GM23248 (cell line): ENCODE results near the gene WDSUB1. TPM values are rescaled to one million over a fixed set of nuclear protein-coding genes. Genes with fewer than 3 reads are reported as not detected.

Source experiments
- DNase-seq: peaks from one replicate; pipeline ENCODE4 v3.0.0-alpha.2; 2015
- H2AFZ ChIP-seq: fragments of 200-600 bp; sonication (generic); 2 replicates; pipeline ENCODE4 v1.6.1; 2016; ENCODE audit warnings: antibody characterized with exemption
- H3F3A ChIP-seq: fragments of 200-600 bp; sonication (generic); 2 replicates; pipeline ENCODE4 v1.6.1; 2016; ENCODE audit warnings: mild to moderate bottlenecking, antibody characterized with exemption, mixed run types; ENCODE audit not compliant: insufficient read depth
- H3K27ac ChIP-seq: fragments of 200-600 bp; sonication (generic); 2 replicates; pipeline ENCODE4 v1.5.1; 2016; ENCODE audit warnings: mild to moderate bottlenecking
- H3K27me3 ChIP-seq: fragments of 200-600 bp; sonication (generic); replicated peaks from 2 replicates; pipeline ENCODE4 v1.6.1; 2016; ENCODE audit warnings: mild to moderate bottlenecking; ENCODE audit not compliant: insufficient read depth
- H3K36me3 ChIP-seq: fragments of 200-600 bp; sonication (generic); 2 replicates; pipeline ENCODE4 v1.6.1; 2016; ENCODE audit warnings: low read depth, mild to moderate bottlenecking
- H3K4me1 ChIP-seq: fragments of 200-600 bp; sonication (generic); 2 replicates; pipeline ENCODE4 v1.6.1; 2016; ENCODE audit warnings: mild to moderate bottlenecking; ENCODE audit not compliant: insufficient read depth
- H3K4me2 ChIP-seq: fragments of 200-600 bp; sonication (generic); one replicate; pipeline ENCODE4 v1.6.1; 2016; ENCODE audit warnings: mild to moderate bottlenecking; ENCODE audit not compliant: unreplicated experiment
- H3K4me3 ChIP-seq: fragments of 200-600 bp; sonication (generic); 2 replicates; pipeline ENCODE4 v1.5.1; 2016; ENCODE audit warnings: mild to moderate bottlenecking
- H3K79me2 ChIP-seq: fragments of 200-600 bp; sonication (generic); 2 replicates; pipeline ENCODE4 v1.6.1; 2016; ENCODE audit warnings: mild to moderate bottlenecking; ENCODE audit not compliant: insufficient read depth
- H3K9ac ChIP-seq: fragments of 200-600 bp; sonication (generic); 2 replicates; pipeline ENCODE4 v1.6.1; 2016; ENCODE audit warnings: mild to moderate bottlenecking
- H3K9me2 ChIP-seq: fragments of 200-600 bp; sonication (generic); 2 replicates; pipeline ENCODE4 v1.6.1; 2016; ENCODE audit warnings: mixed run types, mild to moderate bottlenecking, moderate library complexity; ENCODE audit not compliant: insufficient read depth
- H3K9me3 ChIP-seq: fragments of 200-600 bp; sonication (generic); one replicate; pipeline ENCODE4 v1.6.1; 2017; ENCODE audit warnings: low read depth
- H4K20me1 ChIP-seq: fragments of 200-600 bp; sonication (generic); 2 replicates; pipeline ENCODE4 v1.6.0; 2016; ENCODE audit not compliant: insufficient read depth
- EZH2 ChIP-seq: fragments of 200-600 bp; sonication (generic); IDR thresholded peaks from 2 replicates; pipeline ENCODE4 v1.6.1; 2018; ENCODE audit warnings: antibody characterized with exemption, mild to moderate bottlenecking; ENCODE audit not compliant: insufficient read depth, poor library complexity, severe bottlenecking
- EZH2phosphoT487 ChIP-seq: fragments of 200-600 bp; sonication (generic); IDR thresholded peaks from 2 replicates; pipeline ENCODE4 v1.6.1; 2018; ENCODE audit warnings: antibody characterized with exemption, moderate library complexity, mild to moderate bottlenecking, low read depth; ENCODE audit not compliant: insufficient read depth
- WGBS, 2 experiments: methylation state at CpG; one replicate each; pipeline ENCODE4 v1.1.6; 2015 to 2017; ENCODE audit warnings: low lambda C conversion rate in 2 of 2, low coverage in 1 of 2; ENCODE audit errors: missing lambda C conversion rate in 2 of 2; 5-methylcytosine and 5-hydroxymethylcytosine counted together
- in situ Hi-C: fragments of 300-500 bp; cut with MboI; formaldehyde crosslinking; loops from 2 replicates; pipeline ENCODE4 v1.15.0; 2020
- polyA plus RNA-seq: library from polyadenylated mRNA; unstranded; fragments of >200 nt; fragmentation: Nextera tagmentation; extraction: Ambion mirVana; gene quantifications from 2 replicates; pipeline ENCODE4 v1.2.1, GENCODE V29; 2016
- total RNA-seq: library from RNA; depleted of rRNA; stranded (reverse); fragments of >200 nt; shearing (Covaris generic); gene quantifications from 2 replicates; pipeline ENCODE4 v1.2.3, GENCODE V29; 2014

The WDSUB1 gene
- total and polyA plus RNA-seq, 2 experiments from 2014 or later, result 6.7 to 8.4 TPM

GRCh38 chr2:159204381-159205144 is 81.9 kb downstream of the WDSUB1 start:
- no peaks in the 10 kb centered on the region for H3K9me3 ChIP-seq
- no peak for DNase-seq
- H3K9me2 ChIP-seq, result no peaks in the 10 kb centered on the region
- no peaks in the 10 kb centered on the region; the same call in 1 of the 2 replicates for H3K36me3 ChIP-seq
- H3K27me3 ChIP-seq, result no peaks in the 10 kb centered on the region
- peaks cover 36% of the 10 kb centered on the region for H3F3A ChIP-seq
- H3K79me2 ChIP-seq, result no peaks in the 10 kb centered on the region
- H2AFZ ChIP-seq, result no peak overlapping the region
- H4K20me1 ChIP-seq, result no peaks in the 10 kb centered on the region
- H3K4me3 ChIP-seq, result no peak overlapping the region
- no peak overlapping the region for H3K9ac ChIP-seq
- in situ Hi-C loops, result no loop called here
- TF ChIP-seq EZH2 (no peak), EZH2phosphoT487 (no peak)
- no peak overlapping the region for H3K4me2 ChIP-seq
- peaks cover 19% of the 10 kb centered on the region for H3K4me1 ChIP-seq
- WGBS, 2 experiments, result 92 to 93% methylated on average over 15 of the region's 15 CpGs
- H3K27ac ChIP-seq, result no peak overlapping the region

- peak; percentile 99 for DNase-seq
- Histone ChIP-seq H3K36me3 (peaks cover 14% of the 10 kb centered on the region; the same call in 1 of the 2 replicates), H3K9ac (peak overlapping the region; percentile 41), H3K4me3 (peak overlapping the region; percentile 28; the same call in 1 of the 2 replicates), H3K79me2 (no peaks in the 10 kb centered on the region), H3K9me3 (no peaks in the 10 kb centered on the region), H3K27me3 (no peaks in the 10 kb centered on the region), H3K4me1 (peaks cover 19% of the 10 kb centered on the region), H3F3A (peaks cover 39% of the 10 kb centered on the region), H4K20me1 (no peaks in the 10 kb centered on the region), H3K9me2 (no peaks in the 10 kb centered on the region), H3K4me2 (peak overlapping the region; percentile 66), H3K27ac (peak overlapping the region; percentile 76), H2AFZ (no peak overlapping the region)
- no peak for TF ChIP-seq EZH2
- TF ChIP-seq EZH2phosphoT487, result no peak
- 0% methylated on average over 4 of the region's 4 CpGs for WGBS, 2 experiments
- in situ Hi-C loops, result no loop called here
These were observed 83.9 kb downstream of the WDSUB1 start for GRCh38 chr2:159202568-159203071.

- TF ChIP-seq EZH2phosphoT487, result no peak
- no peak for TF ChIP-seq EZH2
- in situ Hi-C loops, result no loop called here
- WGBS, 2 experiments, result 87% methylated on average over 8 of the region's 8 CpGs
- Histone ChIP-seq H2AFZ (no peak overlapping the region), H3K4me2 (no peak overlapping the region), H3K4me1 (peaks cover 19% of the 10 kb centered on the region), H3K9me3 (no peaks in the 10 kb centered on the region), H3K9ac (no peak overlapping the region; the same call in 1 of the 2 replicates), H3K27ac (peak overlapping the region; percentile 76), H4K20me1 (no peaks in the 10 kb centered on the region), H3K27me3 (no peaks in the 10 kb centered on the region), H3K36me3 (peaks cover 24% of the 10 kb centered on the region; the same call in 1 of the 2 replicates), H3K9me2 (no peaks in the 10 kb centered on the region), H3K4me3 (no peak overlapping the region), H3K79me2 (no peaks in the 10 kb centered on the region), H3F3A (peaks cover 39% of the 10 kb centered on the region)
- peak; percentile 24 for DNase-seq
These were observed 85.0 kb downstream of the WDSUB1 start for GRCh38 chr2:159201360-159202063.

- Histone ChIP-seq H2AFZ (no peak overlapping the region), H3K27ac (no peak overlapping the region), H3K79me2 (no peaks in the 10 kb centered on the region), H3K4me3 (no peak overlapping the region), H4K20me1 (no peaks in the 10 kb centered on the region), H3K27me3 (no peaks in the 10 kb centered on the region), H3K9ac (no peak overlapping the region), H3K9me3 (no peaks in the 10 kb centered on the region), H3K4me2 (no peak overlapping the region), H3K9me2 (no peaks in the 10 kb centered on the region), H3K36me3 (peaks cover 24% of the 10 kb centered on the region; the same call in 1 of the 2 replicates), H3F3A (peaks cover 39% of the 10 kb centered on the region), H3K4me1 (peaks cover 19% of the 10 kb centered on the region)
- TF ChIP-seq EZH2, result no peak
- TF ChIP-seq EZH2phosphoT487, result no peak
- DNase-seq, result peak; percentile 15
- WGBS, 2 experiments, result 81 to 84% methylated on average over 1 of the region's 1 CpG
- in situ Hi-C loops, result no loop called here
These were observed 86.0 kb downstream of the WDSUB1 start for GRCh38 chr2:159200498-159200897.
